Measurements from ENCODE around the gene LILRA6. TPM values are rescaled to one million over a fixed set of nuclear protein-coding genes. Genes with fewer than 3 reads are reported as not detected.
"Not testable (repeated sequence)": the region's sequence is repeated elsewhere in the genome, so short reads cannot be mapped to it uniquely, and the experiment has no call there.

LILRA6 gene
- total and polyA plus RNA-seq, 10 of the 15 experiments (the other 5 are each of a cell fraction or from before 2014, with no cell fraction given) = 0.04 to 1.7 (median 0.09) TPM; not detected in 2

GRCh38 chr19:54279406-54279962, 36.9 kb upstream of the LILRA6 start (continued):
- TF ChIP-seq GATAD2B (conservative IDR thresholded peaks at IDR 0.05; ENCODE audit: low read depth) (no peak), EP300 (IDR thresholded peaks at IDR 0.05; ENCODE audit: borderline replicate concordance in 1 of 2, control insufficient read depth in 1 of 2, low read depth in 2 of 2, low read length in 2 of 2) (no peak), WRNIP1 (IDR thresholded peaks at IDR 0.05; ENCODE audit: borderline replicate concordance, low read depth, low read length) (no peak), CREB1 (IDR thresholded peaks at IDR 0.05; ENCODE audit: low read depth) (no peak), IRF5 (IDR thresholded peaks at IDR 0.05; ENCODE audit: borderline replicate concordance) (no peak)

GRCh38 chr19:54278571-54279195, 36.1 kb upstream of the LILRA6 start:
- H3K4me2 ChIP-seq (ENCODE audit: control insufficient read depth, insufficient read depth); H3K4me3 ChIP-seq; ATAC-seq; RAD21 ChIA-PET (ENCODE audit: unreplicated experiment); in situ Hi-C loops (cut with MboI); H3K36me3 ChIP-seq (ENCODE audit: control insufficient read depth in 2 of 2, insufficient read depth in 2 of 2, low read length in 1 of 2); POLR2A ChIA-PET; H3K79me2 ChIP-seq (ENCODE audit: control insufficient read depth, insufficient read depth, low read length); H3K27ac ChIP-seq (ENCODE audit: control insufficient read depth, insufficient read depth); H3K4me1 ChIP-seq (ENCODE audit: control insufficient read depth, insufficient read depth, low read length); intact Hi-C loops (cut with micrococcal nuclease; ENCODE audit: unreplicated experiment); H2AFZ ChIP-seq (ENCODE audit: control insufficient read depth, low read depth, low read length); FAIRE-seq; H4K20me1 ChIP-seq (ENCODE audit: control insufficient read depth, insufficient read depth); H3K27me3 ChIP-seq (replicated peaks in 1 of 2; ENCODE audit: control insufficient read depth in 2 of 2, insufficient read depth in 2 of 2, low read length in 1 of 2); DNase-seq (ENCODE audit: low read depth, low spot score); H3K9ac ChIP-seq (ENCODE audit: control insufficient read depth, insufficient read depth, low read length); CTCF ChIA-PET; BruUV-seq (replicated peaks); H3K9me3 ChIP-seq (replicated peaks; ENCODE audit: control insufficient read depth, insufficient read depth, low read length); SMC1A ChIA-PET (ENCODE audit: uncharacterized antibody, unreplicated experiment): not testable (repeated sequence)
- WGBS (ENCODE audit: insufficient coverage, insufficient replicate concordance, low lambda C conversion rate, missing lambda C conversion rate) = 35% methylated on average over 11 of the region's 15 CpGs

GRCh38 chr19:54278056-54278455, 35.5 kb upstream of the LILRA6 start:
- SMC1A ChIA-PET (ENCODE audit: uncharacterized antibody, unreplicated experiment); H3K4me1 ChIP-seq (ENCODE audit: control insufficient read depth, insufficient read depth, low read length); H3K79me2 ChIP-seq (ENCODE audit: control insufficient read depth, insufficient read depth, low read length); BruUV-seq (replicated peaks); intact Hi-C loops (cut with micrococcal nuclease; ENCODE audit: unreplicated experiment); H2AFZ ChIP-seq (ENCODE audit: control insufficient read depth, low read depth, low read length); RAD21 ChIA-PET (ENCODE audit: unreplicated experiment); H3K9ac ChIP-seq (ENCODE audit: control insufficient read depth, insufficient read depth, low read length); in situ Hi-C loops (cut with MboI); FAIRE-seq; CTCF ChIA-PET; H4K20me1 ChIP-seq (ENCODE audit: control insufficient read depth, insufficient read depth); ATAC-seq; H3K27me3 ChIP-seq (replicated peaks in 1 of 2; ENCODE audit: control insufficient read depth in 2 of 2, insufficient read depth in 2 of 2, low read length in 1 of 2); H3K36me3 ChIP-seq (ENCODE audit: control insufficient read depth in 2 of 2, insufficient read depth in 2 of 2, low read length in 1 of 2); POLR2A ChIA-PET; H3K4me2 ChIP-seq (ENCODE audit: control insufficient read depth, insufficient read depth); DNase-seq (ENCODE audit: low read depth, low spot score); H3K9me3 ChIP-seq (replicated peaks; ENCODE audit: control insufficient read depth, insufficient read depth, low read length); H3K27ac ChIP-seq (ENCODE audit: control insufficient read depth, insufficient read depth); H3K4me3 ChIP-seq: not testable (repeated sequence)
- WGBS (ENCODE audit: insufficient coverage, insufficient replicate concordance, low lambda C conversion rate, missing lambda C conversion rate) = 41% methylated on average over 8 of the region's 13 CpGs

- FAIRE-seq; H4K20me1 ChIP-seq (ENCODE audit: control insufficient read depth, insufficient read depth); H3K27me3 ChIP-seq (replicated peaks in 1 of 2; ENCODE audit: control insufficient read depth in 2 of 2, insufficient read depth in 2 of 2, low read length in 1 of 2); H3K79me2 ChIP-seq (ENCODE audit: control insufficient read depth, insufficient read depth, low read length); H3K27ac ChIP-seq (ENCODE audit: control insufficient read depth, insufficient read depth); H3K9me3 ChIP-seq (replicated peaks; ENCODE audit: control insufficient read depth, insufficient read depth, low read length); in situ Hi-C loops (cut with MboI); POLR2A ChIA-PET; H3K4me2 ChIP-seq (ENCODE audit: control insufficient read depth, insufficient read depth); H3K36me3 ChIP-seq (ENCODE audit: control insufficient read depth in 2 of 2, insufficient read depth in 2 of 2, low read length in 1 of 2); H2AFZ ChIP-seq (ENCODE audit: control insufficient read depth, low read depth, low read length); BruUV-seq (replicated peaks); CTCF ChIA-PET; H3K4me1 ChIP-seq (ENCODE audit: control insufficient read depth, insufficient read depth, low read length); DNase-seq (ENCODE audit: low read depth, low spot score); ATAC-seq; H3K9ac ChIP-seq (ENCODE audit: control insufficient read depth, insufficient read depth, low read length); intact Hi-C loops (cut with micrococcal nuclease; ENCODE audit: unreplicated experiment); RAD21 ChIA-PET (ENCODE audit: unreplicated experiment); H3K4me3 ChIP-seq; SMC1A ChIA-PET (ENCODE audit: uncharacterized antibody, unreplicated experiment): not testable (repeated sequence)
- WGBS (ENCODE audit: insufficient coverage, insufficient replicate concordance, low lambda C conversion rate, missing lambda C conversion rate) = 21% methylated on average over 11 of the region's 15 CpGs
These were observed 34.6 kb upstream of the LILRA6 start for GRCh38 chr19:54277111-54277615.
